Panc1 (cell line): ENCODE results near the gene MGAT4C. TPM values are rescaled to one million over a fixed set of nuclear protein-coding genes. Genes with fewer than 3 reads are reported as not detected.

ENCODE experiments used
- ATAC-seq: fragments of 200-7000 bp; cut with Tn5 transposase; 2 replicates; pipeline ENCODE4 v1.9.1; 2020; ENCODE audit warnings: mild to moderate bottlenecking, moderate library complexity
- BruUV-seq: library from RNA; stranded (reverse); fragments of 400-500 nt; replicated peaks from 2 replicates; lab custom pipeline; 2021; lab: Mats Ljungman, UMichigan
- CTCF ChIA-PET: fragments of 300-600 bp; sonication (Branson Sonifier 250); formaldehyde crosslinking; loops from one replicate; lab custom pipeline; 2022; ENCODE audit warnings: antibody characterized with exemption; lab: Charles Lee
- POLR2A ChIA-PET: fragments of 300-600 bp; sonication (Branson Sonifier 250); formaldehyde crosslinking; loops from one replicate; lab custom pipeline; 2022; ENCODE audit warnings: antibody characterized with exemption; lab: Charles Lee
- DNase-seq: peaks from one replicate; pipeline ENCODE4 v3.0.0-alpha.2; 2010; ENCODE audit warnings: low read depth, low spot score
- H3K27ac ChIP-seq: 2 replicates; pipeline ENCODE4 v1.5.1; 2011; ENCODE audit warnings: mild to moderate bottlenecking, low read length, inconsistent platforms
- H3K27me3 ChIP-seq: fragments of 200-500 bp; sonication (Bioruptor generic); 2 replicates; pipeline ENCODE4 v1.6.0; 2014; ENCODE audit warnings: low read length, inconsistent platforms; ENCODE audit not compliant: control insufficient read depth, insufficient read depth
- H3K36me3 ChIP-seq: fragments of 200-500 bp; sonication (Bioruptor generic); 2 replicates; pipeline ENCODE4 v1.5.1; 2014; ENCODE audit warnings: inconsistent platforms, mild to moderate bottlenecking, low read length, moderate library complexity; ENCODE audit not compliant: control insufficient read depth, insufficient read depth
- H3K4me1 ChIP-seq: 2 replicates; pipeline ENCODE4 v1.5.1; 2011; ENCODE audit warnings: inconsistent platforms, mild to moderate bottlenecking, low read length, moderate library complexity; ENCODE audit not compliant: control insufficient read depth, insufficient read depth
- H3K4me3 ChIP-seq, 2 experiments: 2 replicates each; pipeline ENCODE4 v1.5.1; 2011 to 2012; ENCODE audit warnings: low read depth in 2 of 2, low read length in 2 of 2, mild to moderate bottlenecking in 2 of 2, inconsistent platforms in 1 of 2, moderate library complexity in 1 of 2
- H3K9me3 ChIP-seq: fragments of 200-500 bp; sonication (Bioruptor generic); 2 replicates; pipeline ENCODE4 v1.5.1; 2014; ENCODE audit warnings: low read depth, mild to moderate bottlenecking, inconsistent platforms, low read length, moderate library complexity; ENCODE audit not compliant: control insufficient read depth, insufficient read depth
- CTCF ChIP-seq: fragments of 450-650 bp; IDR thresholded peaks from 2 replicates; pipeline ENCODE4 v1.5.1; 2017; ENCODE audit warnings: mild to moderate bottlenecking
- POLR2AphosphoS5 ChIP-seq: IDR thresholded peaks from 2 replicates; pipeline ENCODE4 v1.6.1; 2012; ENCODE audit warnings: mild to moderate bottlenecking, low read depth, low read length, moderate library complexity
- SIN3A ChIP-seq: IDR thresholded peaks from 2 replicates; pipeline ENCODE4 v1.6.1; 2012; ENCODE audit warnings: low read depth, mild to moderate bottlenecking, low read length, moderate library complexity, borderline replicate concordance; ENCODE audit not compliant: insufficient read depth
- TCF7L2 ChIP-seq: IDR thresholded peaks from 2 replicates; pipeline ENCODE4 v1.6.1; 2011; ENCODE audit warnings: mild to moderate bottlenecking, low read depth, low read length, inconsistent platforms
- in situ Hi-C: cut with HindIII; loops from 2 replicates; pipeline ENCODE4 v1.10.0; 2016; ENCODE audit warnings: low sequenced_read_pairs, low pct_unique_long_range_greater_than_20kb
- intact Hi-C: fragments of 100-400 bp; cut with micrococcal nuclease; formaldehyde crosslinking; loops from one replicate; pipeline ENCODE4 v1.10.0; 2022; ENCODE audit not compliant: unreplicated experiment
- total RNA-seq: library from RNA; stranded (reverse); gene quantifications from one replicate; pipeline ENCODE4 v1.2.1, GENCODE V29; 2021; ENCODE audit not compliant: unreplicated experiment
- TF ChIP-seq, protein P1 (sequence below), 2 experiments: IDR thresholded peaks; 2 replicates each; pipeline ENCODE4 v1.6.1; 2011 to 2012; ENCODE audit warnings: low read depth in 2 of 2, control low read depth in 1 of 2, low read length in 1 of 2, mild to moderate bottlenecking in 1 of 2, moderate library complexity in 1 of 2; ENCODE audit not compliant: insufficient read depth in 1 of 2

Gene MGAT4C
- total RNA-seq, 1 experiment from 2014 or later, result not detected

- POLR2A ChIA-PET, result no interaction called here
These were observed 309.8 kb downstream of the MGAT4C start for GRCh38 chr12:85946375-85946774.

GRCh38 chr12:85927166-85927565 is 329.0 kb downstream of the MGAT4C start:
- DNase-seq, result no peak
- H3K27ac ChIP-seq, result no peak overlapping the region
- ChIA-PET CTCF (no interaction called here), POLR2A (no interaction called here)
- no TSS peak for BruUV-seq
- no peaks in the 10 kb centered on the region for H3K9me3 ChIP-seq
- H3K36me3 ChIP-seq, result no peaks in the 10 kb centered on the region
- no peaks in the 10 kb centered on the region for H3K27me3 ChIP-seq
- no peak for TF ChIP-seq TCF7L2
- no peak for TF ChIP-seq CTCF
- H3K4me3 ChIP-seq, result no peak overlapping the region
- ATAC-seq, result no peak
- intact Hi-C loops (no loop called here), in situ Hi-C loops (no loop called here)
- no peaks in the 10 kb centered on the region for H3K4me1 ChIP-seq

More at GRCh38 chr12:85946375-85946774, 309.8 kb downstream of the MGAT4C start:
- CTCF ChIA-PET, result interaction anchor here (0.6 kb wide), 1 partner anchor 245 kb away, joined by 8 read pairs; no protein-coding TSS in a partner anchor
- H3K27ac ChIP-seq, result no peak overlapping the region
- ATAC-seq, result no peak
- no peaks in the 10 kb centered on the region; the same call in 1 of the 2 replicates for H3K9me3 ChIP-seq
- no peaks in the 10 kb centered on the region for H3K4me1 ChIP-seq
- H3K4me3 ChIP-seq, result no peak overlapping the region
- TF ChIP-seq POLR2AphosphoS5 (no peak), SIN3A (no peak), TCF7L2 (no peak), CTCF (no peak)
- TF ChIP-seq, protein P1, sequence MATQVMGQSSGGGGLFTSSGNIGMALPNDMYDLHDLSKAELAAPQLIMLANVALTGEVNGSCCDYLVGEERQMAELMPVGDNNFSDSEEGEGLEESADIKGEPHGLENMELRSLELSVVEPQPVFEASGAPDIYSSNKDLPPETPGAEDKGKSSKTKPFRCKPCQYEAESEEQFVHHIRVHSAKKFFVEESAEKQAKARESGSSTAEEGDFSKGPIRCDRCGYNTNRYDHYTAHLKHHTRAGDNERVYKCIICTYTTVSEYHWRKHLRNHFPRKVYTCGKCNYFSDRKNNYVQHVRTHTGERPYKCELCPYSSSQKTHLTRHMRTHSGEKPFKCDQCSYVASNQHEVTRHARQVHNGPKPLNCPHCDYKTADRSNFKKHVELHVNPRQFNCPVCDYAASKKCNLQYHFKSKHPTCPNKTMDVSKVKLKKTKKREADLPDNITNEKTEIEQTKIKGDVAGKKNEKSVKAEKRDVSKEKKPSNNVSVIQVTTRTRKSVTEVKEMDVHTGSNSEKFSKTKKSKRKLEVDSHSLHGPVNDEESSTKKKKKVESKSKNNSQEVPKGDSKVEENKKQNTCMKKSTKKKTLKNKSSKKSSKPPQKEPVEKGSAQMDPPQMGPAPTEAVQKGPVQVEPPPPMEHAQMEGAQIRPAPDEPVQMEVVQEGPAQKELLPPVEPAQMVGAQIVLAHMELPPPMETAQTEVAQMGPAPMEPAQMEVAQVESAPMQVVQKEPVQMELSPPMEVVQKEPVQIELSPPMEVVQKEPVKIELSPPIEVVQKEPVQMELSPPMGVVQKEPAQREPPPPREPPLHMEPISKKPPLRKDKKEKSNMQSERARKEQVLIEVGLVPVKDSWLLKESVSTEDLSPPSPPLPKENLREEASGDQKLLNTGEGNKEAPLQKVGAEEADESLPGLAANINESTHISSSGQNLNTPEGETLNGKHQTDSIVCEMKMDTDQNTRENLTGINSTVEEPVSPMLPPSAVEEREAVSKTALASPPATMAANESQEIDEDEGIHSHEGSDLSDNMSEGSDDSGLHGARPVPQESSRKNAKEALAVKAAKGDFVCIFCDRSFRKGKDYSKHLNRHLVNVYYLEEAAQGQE (IDR thresholded peaks at IDR 0.05; ENCODE audit: insufficient read depth in 1 of 2, low read depth in 2 of 2, low read length in 1 of 2), result no peak
- intact Hi-C loops, result no loop called here
- in situ Hi-C loops, result no loop called here
- no peak for DNase-seq
- no TSS peak for BruUV-seq
- no peaks in the 10 kb centered on the region for H3K36me3 ChIP-seq
- no peaks in the 10 kb centered on the region for H3K27me3 ChIP-seq
